PC-3 (cell line): ENCODE results near the gene HOXA10. TPM values are rescaled to one million over a fixed set of nuclear protein-coding genes. Genes with fewer than 3 reads are reported as not detected.
A peak's percentile ranks its signal among the peaks of the same experiment; 100 is the strongest.

ENCODE experiments used
- ATAC-seq: fragments of 200-7000 bp; cut with Tn5 transposase; 2 replicates; pipeline ENCODE4 v1.9.1; 2020; ENCODE audit warnings: mild to moderate bottlenecking, moderate library complexity
- BruUV-seq: library from RNA; stranded (reverse); fragments of 400-500 nt; replicated peaks from 2 replicates; lab custom pipeline; 2021; lab: Mats Ljungman, UMichigan
- CTCF ChIA-PET: fragments of 300-600 bp; sonication (Branson Sonifier 250); formaldehyde crosslinking; loops from one replicate; lab custom pipeline; 2022; ENCODE audit warnings: antibody characterized with exemption; lab: Charles Lee
- POLR2A ChIA-PET: fragments of 300-600 bp; sonication (Branson Sonifier 250); formaldehyde crosslinking; loops from one replicate; lab custom pipeline; 2022; ENCODE audit warnings: antibody characterized with exemption; ENCODE audit not compliant: unreplicated experiment; lab: Charles Lee
- DNase-seq: peaks from one replicate; pipeline ENCODE4 v3.0.0-alpha.2; 2015
- H2AFZ ChIP-seq: fragments of 300-600 bp; sonication (generic); 2 replicates; pipeline ENCODE4 v1.6.0; 2016; ENCODE audit warnings: antibody characterized with exemption, low read length
- H3F3A ChIP-seq: fragments of 300-600 bp; sonication (generic); one replicate; pipeline ENCODE4 v1.6.0; 2017; ENCODE audit warnings: antibody characterized with exemption, low read length, control low read depth, mild to moderate bottlenecking; ENCODE audit not compliant: unreplicated experiment
- H3K27ac ChIP-seq: fragments of 300-600 bp; sonication (generic); 2 replicates; pipeline ENCODE4 v1.5.1; 2016; ENCODE audit warnings: mild to moderate bottlenecking, low read length
- H3K27me3 ChIP-seq: fragments of 300-600 bp; sonication (generic); 2 replicates; pipeline ENCODE4 v1.6.1; 2016; ENCODE audit warnings: low read length, mixed read lengths
- H3K36me3 ChIP-seq: fragments of 300-600 bp; sonication (generic); 2 replicates; pipeline ENCODE4 v1.6.1; 2016; ENCODE audit warnings: low read depth, mixed run types, low read length, mixed read lengths
- H3K4me1 ChIP-seq: fragments of 300-600 bp; sonication (generic); 2 replicates; pipeline ENCODE4 v1.5.1; 2016; ENCODE audit warnings: low read length; ENCODE audit not compliant: insufficient read depth
- H3K4me2 ChIP-seq: fragments of 300-600 bp; sonication (generic); 2 replicates; pipeline ENCODE4 v1.6.0; 2016; ENCODE audit warnings: low read length
- H3K4me3 ChIP-seq: fragments of 300-600 bp; sonication (generic); 2 replicates; pipeline ENCODE4 v1.5.1; 2016; ENCODE audit warnings: mild to moderate bottlenecking, low read length, mixed read lengths
- H3K79me2 ChIP-seq: fragments of 300-600 bp; sonication (generic); 2 replicates; pipeline ENCODE4 v1.6.1; 2017; ENCODE audit warnings: low read length, mixed read lengths
- H3K9ac ChIP-seq: fragments of 300-600 bp; sonication (generic); 2 replicates; pipeline ENCODE4 v1.6.0; 2016; ENCODE audit warnings: mild to moderate bottlenecking, low read length
- H3K9me2 ChIP-seq: fragments of 300-600 bp; sonication (generic); replicated peaks from 2 replicates; pipeline ENCODE4 v1.6.1; 2016; ENCODE audit warnings: mixed run types, low read length, mixed read lengths
- H3K9me3 ChIP-seq: fragments of 300-600 bp; sonication (generic); 2 replicates; pipeline ENCODE4 v1.6.1; 2016; ENCODE audit warnings: low read length, mixed read lengths
- H4K20me1 ChIP-seq: fragments of 300-600 bp; sonication (generic); 2 replicates; pipeline ENCODE4 v1.6.1; 2016; ENCODE audit warnings: low read length, mixed read lengths
- CTCF ChIP-seq: fragments of 300-600 bp; sonication (generic); conservative IDR thresholded peaks from 2 replicates; pipeline ENCODE4 v1.5.1; 2017; ENCODE audit warnings: antibody characterized with exemption, low read depth, mild to moderate bottlenecking, low read length
- EZH2 ChIP-seq: fragments of 300-600 bp; sonication (generic); IDR thresholded peaks from one replicate; pipeline ENCODE4 v1.6.1; 2017; ENCODE audit warnings: antibody characterized with exemption, mild to moderate bottlenecking, low read length; ENCODE audit not compliant: unreplicated experiment
- EZH2phosphoT487 ChIP-seq: fragments of 300-600 bp; sonication (generic); IDR thresholded peaks from 2 replicates; pipeline ENCODE4 v1.6.1; 2018; ENCODE audit warnings: mild to moderate bottlenecking, antibody characterized with exemption, low read length, borderline replicate concordance
- intact Hi-C: fragments of 100-400 bp; cut with micrococcal nuclease; formaldehyde crosslinking; loops from 2 replicates; pipeline ENCODE4 v1.9.0; 2023
- total RNA-seq: library from RNA; depleted of rRNA; stranded (reverse); fragments of >200 nt; gene quantifications from 2 replicates; pipeline ENCODE4 v1.2.3, GENCODE V29; 2014

The HOXA10 gene
- total RNA-seq, 1 experiment from 2014 or later = 46.1 TPM

DNA sequence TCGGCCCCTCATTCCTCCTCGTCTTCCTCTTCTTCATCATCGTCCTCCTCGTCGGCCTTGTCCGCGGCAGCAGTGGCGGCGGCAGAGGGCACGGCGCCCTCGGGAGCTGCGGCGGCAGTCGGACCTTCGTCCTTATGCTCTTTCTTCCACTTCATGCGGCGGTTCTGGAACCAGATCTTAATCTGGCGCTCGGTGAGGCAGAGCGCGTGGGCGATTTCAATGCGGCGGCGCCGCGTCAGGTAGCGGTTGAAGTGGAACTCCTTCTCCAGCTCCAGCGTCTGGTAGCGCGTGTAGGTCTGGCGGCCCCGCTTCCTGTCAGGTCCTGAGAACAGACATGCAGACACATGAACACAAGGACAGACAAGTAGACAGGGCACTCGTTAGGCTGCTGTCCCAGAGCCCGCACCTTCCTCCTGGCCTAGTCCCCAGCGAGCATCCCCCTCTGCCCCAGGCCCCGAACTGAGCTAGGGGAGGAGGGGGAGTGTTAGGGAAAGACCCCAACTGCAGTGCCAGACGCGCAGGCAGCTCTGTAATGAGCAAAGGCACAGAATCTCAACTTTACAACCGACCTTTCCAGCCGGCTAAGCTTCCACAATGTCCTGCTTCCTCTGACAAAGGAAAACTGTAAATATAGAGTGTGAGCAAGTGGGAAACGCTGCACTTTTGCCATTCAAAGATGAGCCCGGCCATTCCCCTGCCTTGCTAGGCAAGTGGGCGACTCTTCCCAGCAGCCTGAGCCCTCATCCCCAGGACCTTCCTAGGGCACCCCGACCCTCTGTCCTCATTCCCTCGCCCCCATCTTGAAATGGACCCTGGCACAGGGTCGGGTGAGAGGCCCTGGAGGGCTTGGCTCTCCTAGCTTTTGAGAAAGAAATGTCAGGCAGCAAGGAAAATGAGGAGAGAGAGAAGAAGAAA is 19.0 kb downstream of the HOXA10 start:
- Histone ChIP-seq H3K4me1 (peaks cover 26% of the 10 kb centered on the region), H3K4me2 (peak overlapping the region; percentile 94), H3F3A (no peaks in the 10 kb centered on the region), H3K9me2 (no peaks in the 10 kb centered on the region), H3K79me2 (peaks cover 31% of the 10 kb centered on the region), H3K4me3 (peak overlapping the region; percentile 79), H3K27me3 (no peaks in the 10 kb centered on the region), H3K9ac (peak overlapping the region; percentile 43; the same call in 1 of the 2 replicates), H3K36me3 (no peaks in the 10 kb centered on the region), H4K20me1 (no peaks in the 10 kb centered on the region), H2AFZ (peak overlapping the region; percentile 93), H3K9me3 (no peaks in the 10 kb centered on the region), H3K27ac (no peak overlapping the region)
- BruUV-seq = no TSS peak
- intact Hi-C loops = no loop called here
- no peak for ATAC-seq
- TF ChIP-seq EZH2 (no peak), CTCF (no peak), EZH2phosphoT487 (no peak)
- ChIA-PET CTCF (no interaction called here), POLR2A (interaction anchor here (1.0 kb wide), 1 partner anchor 59 kb away, joined by 5 read pairs; no protein-coding TSS in a partner anchor)
- DNase-seq = no peak

- ChIA-PET CTCF (no interaction called here), POLR2A (no interaction called here)
- Histone ChIP-seq H3F3A (no peaks in the 10 kb centered on the region), H3K9me3 (no peaks in the 10 kb centered on the region), H3K4me3 (no peak overlapping the region), H4K20me1 (no peaks in the 10 kb centered on the region), H3K79me2 (peaks cover 39% of the 10 kb centered on the region), H3K36me3 (no peaks in the 10 kb centered on the region), H3K9me2 (no peaks in the 10 kb centered on the region), H3K4me1 (peaks cover 19% of the 10 kb centered on the region), H3K9ac (no peak overlapping the region), H3K27me3 (no peaks in the 10 kb centered on the region), H3K27ac (no peak overlapping the region), H3K4me2 (no peak overlapping the region), H2AFZ (no peak overlapping the region)
- DNase-seq (no peak), ATAC-seq (no peak)
- intact Hi-C loops = no loop called here
- no TSS peak for BruUV-seq
- TF ChIP-seq EZH2 (no peak), EZH2phosphoT487 (no peak), CTCF (no peak)
These were observed 19.8 kb downstream of the HOXA10 start for GRCh38 chr7:27154369-27154768.

GRCh38 chr7:27153526-27153925 is 20.6 kb downstream of the HOXA10 start:
- Histone ChIP-seq H3K27ac (no peak overlapping the region), H4K20me1 (no peaks in the 10 kb centered on the region), H3K4me2 (no peak overlapping the region), H3K9me3 (no peaks in the 10 kb centered on the region), H3K4me3 (no peak overlapping the region), H3K27me3 (no peaks in the 10 kb centered on the region), H3K4me1 (peaks cover 23% of the 10 kb centered on the region), H3K9me2 (no peaks in the 10 kb centered on the region), H3K79me2 (peaks cover 47% of the 10 kb centered on the region), H2AFZ (no peak overlapping the region), H3F3A (no peaks in the 10 kb centered on the region), H3K36me3 (no peaks in the 10 kb centered on the region), H3K9ac (no peak overlapping the region)
- ATAC-seq = no peak
- POLR2A ChIA-PET = no interaction called here
- intact Hi-C loops = no loop called here
- DNase-seq = no peak
- TF ChIP-seq EZH2phosphoT487 (no peak), EZH2 (no peak), CTCF (no peak)
- CTCF ChIA-PET = no interaction called here
- BruUV-seq = no TSS peak
